Hypothalamus (tissue), 51 donors: ENCODE measurements around the gene PLXNB1.
"Not testable (repeated sequence)": the region's sequence is repeated elsewhere in the genome, so short reads cannot be mapped to it uniquely, and the experiment has no call there.

ENCODE experiments used
- DNase-seq, 51 donors: peaks; one replicate each; lab custom pipeline; 2025; lab: John Stamatoyannopoulos, UW

The PLXNB1 gene

GRCh38 chr3:48466386-48467109 is 36.7 kb upstream of the PLXNB1 start:
- DNase-seq = peak in 9 of 51 donors; percentile 12 to 62 (median 35)

- peak; percentile 75 to 99 (median 96) for DNase-seq
These were observed 35.9 kb upstream of the PLXNB1 start for GRCh38 chr3:48465531-48466378.

GRCh38 chr3:48465237-48465530 is 35.3 kb upstream of the PLXNB1 start:
- DNase-seq = no peak

GRCh38 chr3:48464713-48465221 is 34.9 kb upstream of the PLXNB1 start:
- peak in 2 of 51 donors; percentile 32 to 42 for DNase-seq

- DNase-seq = no peak
These were observed 33.8 kb upstream of the PLXNB1 start for GRCh38 chr3:48463703-48464102.

- not testable (repeated sequence) for DNase-seq
These were observed 31.9 kb upstream of the PLXNB1 start for GRCh38 chr3:48461767-48462166.

GRCh38 chr3:48460517-48460902 is 30.6 kb upstream of the PLXNB1 start:
- DNase-seq = no peak

- DNase-seq = no peak
These were observed 30.1 kb upstream of the PLXNB1 start for GRCh38 chr3:48459773-48460516.

- no peak for DNase-seq
These were observed 29.4 kb upstream of the PLXNB1 start for GRCh38 chr3:48459331-48459730.

GRCh38 chr3:48456456-48456855 is 26.6 kb upstream of the PLXNB1 start:
- DNase-seq = no peak

- no peak for DNase-seq
These were observed 21.4 kb upstream of the PLXNB1 start for GRCh38 chr3:48451270-48451669.

- DNase-seq = peak in 50 of 51 donors; percentile 35 to 95 (median 84)
These were observed 16.7 kb upstream of the PLXNB1 start, which contains the start of gene ATRIP for GRCh38 chr3:48446425-48447193. ATRIP (plus strand) TSS chr3:48446737; CDS start chr3:48446846, 109 bp downstream.

GRCh38 chr3:48446043-48446424 is 16.1 kb upstream of the PLXNB1 start:
- no peak for DNase-seq

GRCh38 chr3:48445277-48445882 is 15.5 kb upstream of the PLXNB1 start:
- no peak for DNase-seq

- no peak for DNase-seq
These were observed 12.1 kb upstream of the PLXNB1 start for GRCh38 chr3:48441940-48442339.

GRCh38 chr3:48440590-48440958 is 10.7 kb upstream of the PLXNB1 start:
- DNase-seq = peak in 1 of 51 donors; percentile 56

GRCh38 chr3:48439820-48440589 is 10.1 kb upstream of the PLXNB1 start, which contains the start of the genes CCDC51 and TMA7:
CCDC51 (minus strand) TSS chr3:48440119; CDS start chr3:48435128, 4,991 bp downstream.
TMA7 (plus strand) TSS chr3:48440257; CDS start chr3:48440297, 40 bp downstream.
- DNase-seq = peak; percentile 70 to 99 (median 97)

- no peak for DNase-seq
These were observed 7.9 kb upstream of the PLXNB1 start for GRCh38 chr3:48437812-48438211.

- no peak for DNase-seq
These were observed 7.0 kb upstream of the PLXNB1 start for GRCh38 chr3:48436855-48437254.
